ENCODE measurements around the gene FHIT.

Gene FHIT

GRCh38 chr3:60388731-60389130, 862.5 kb downstream of the FHIT start:
- peak; percentile 28 for DNase-seq

DNA sequence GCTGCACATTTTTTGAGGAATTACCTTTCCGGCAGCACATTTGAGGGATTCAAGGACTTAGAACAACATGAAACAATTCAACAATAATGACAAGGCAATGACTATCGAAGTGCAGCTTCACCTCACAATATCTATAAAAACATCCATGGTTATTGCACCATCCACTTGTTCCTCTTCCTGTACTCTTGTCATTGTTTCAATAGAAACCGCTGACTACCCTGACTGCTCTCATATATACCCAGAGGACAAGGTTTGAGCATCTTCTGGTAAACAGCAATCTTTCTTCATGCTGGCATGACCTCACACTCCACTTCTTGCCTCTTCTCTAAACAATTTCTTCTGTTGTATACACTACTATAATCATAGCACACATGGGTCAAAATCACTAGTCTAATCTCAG, 864.9 kb downstream of the FHIT start:
- no peak for DNase-seq

- DNase-seq: no peak
Observed at GRCh38 chr3:60384341-60384740, 866.9 kb downstream of the FHIT start.

DNA sequence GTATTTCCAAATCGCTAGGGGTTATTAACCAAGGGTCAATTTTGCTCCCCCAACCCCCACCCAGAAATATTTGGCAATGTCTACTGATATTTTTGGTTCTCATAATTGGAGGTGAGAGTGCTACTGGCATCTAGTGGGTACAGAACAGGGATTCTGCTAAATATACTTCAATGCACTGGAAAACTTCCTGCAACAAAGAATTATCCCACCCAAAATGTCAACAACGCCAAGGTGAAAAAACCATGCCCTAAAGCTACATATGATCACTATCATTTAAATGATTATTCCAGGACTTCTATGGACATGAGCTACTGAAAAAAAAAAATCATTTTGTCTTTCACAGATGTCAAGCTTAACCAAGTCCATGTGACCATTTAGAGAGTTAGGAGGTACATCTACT, 867.9 kb downstream of the FHIT start:
- peak; percentile 49 for DNase-seq

DNA sequence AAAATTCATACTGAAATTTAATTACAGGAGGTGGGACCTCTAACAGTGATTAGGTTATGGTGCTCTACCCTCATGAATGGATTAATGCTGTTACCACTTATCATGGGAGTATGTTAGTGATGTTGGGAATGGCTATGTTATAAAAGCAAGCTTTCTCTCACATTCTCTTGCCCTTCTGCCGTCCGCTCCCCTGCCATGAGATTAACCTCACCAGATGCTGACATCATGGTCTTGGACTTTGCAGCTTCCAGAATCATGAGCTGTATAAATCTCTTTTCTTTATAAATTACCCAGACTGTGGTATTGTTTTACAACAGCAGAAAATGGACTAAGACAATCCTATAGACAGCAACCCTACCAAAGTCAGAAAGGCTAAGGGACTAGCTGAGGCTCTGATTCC, 884.8 kb downstream of the FHIT start:
- DNase-seq: no peak

GRCh38 chr3:60365360-60365759, 885.9 kb downstream of the FHIT start:
- no peak for DNase-seq

DNA sequence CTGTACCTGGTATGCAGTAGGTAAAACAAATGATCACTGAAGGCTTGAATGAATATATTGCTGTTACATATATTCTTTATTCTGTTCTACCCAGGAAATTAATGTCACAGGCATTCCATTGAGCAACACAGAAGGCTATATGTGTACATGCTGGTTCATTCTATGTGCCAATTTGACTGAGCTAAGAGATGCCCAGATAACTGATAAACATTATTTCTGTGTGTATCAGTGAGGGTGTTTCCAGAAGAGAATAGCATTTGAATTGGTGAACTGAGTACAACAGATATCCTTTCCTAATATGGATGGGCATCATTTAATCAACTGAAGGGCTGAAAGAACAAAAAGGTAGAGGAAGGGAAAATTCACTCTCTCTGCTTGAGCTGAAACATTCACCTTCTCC, 886.8 kb downstream of the FHIT start:
- no peak for DNase-seq

- peak; percentile 46 for DNase-seq
Observed at GRCh38 chr3:60363817-60364216, 887.4 kb downstream of the FHIT start.

GRCh38 chr3:60355825-60356224, 895.4 kb downstream of the FHIT start:
- DNase-seq: peak; percentile 72

DNA sequence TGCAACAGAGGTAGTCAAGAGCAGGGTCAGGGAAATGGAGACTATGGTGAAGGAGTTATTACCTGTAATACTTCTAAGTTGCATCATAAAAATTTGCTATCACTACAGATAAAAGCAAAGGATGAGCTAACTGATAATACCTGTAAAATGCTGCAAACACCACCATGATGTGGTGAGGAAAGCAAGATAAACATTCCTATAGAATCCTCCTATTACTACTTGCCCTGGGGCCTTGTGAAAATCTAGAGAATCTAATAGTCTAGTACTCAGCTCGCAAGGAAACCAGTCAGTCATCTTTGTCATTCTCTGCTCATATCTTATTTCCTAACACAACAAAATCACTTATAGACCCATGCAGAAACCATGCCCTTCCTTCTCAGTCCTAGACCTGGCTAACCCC, 899.8 kb downstream of the FHIT start:
- DNase-seq: no peak

DNA sequence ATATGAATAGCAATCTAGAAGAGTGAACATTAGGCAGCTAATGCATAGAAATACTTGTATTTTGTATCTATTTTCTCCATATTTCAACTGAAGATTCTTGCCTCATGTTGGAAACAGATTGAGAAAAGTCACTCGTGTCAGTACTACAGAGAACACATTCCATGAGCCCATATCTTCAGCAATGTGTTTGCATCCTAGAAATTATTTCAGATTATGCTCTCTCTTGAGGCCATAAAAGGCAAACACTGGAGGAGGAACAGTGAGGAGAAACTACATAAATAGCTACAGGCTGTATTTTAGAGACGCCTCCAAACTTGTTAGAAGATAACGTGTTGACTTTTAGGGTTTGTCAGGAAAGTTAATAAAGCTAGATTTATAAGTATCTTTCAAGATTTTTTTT, 906.9 kb downstream of the FHIT start:
- DNase-seq: no peak

GRCh38 chr3:60343831-60344230, 907.4 kb downstream of the FHIT start:
- no peak for DNase-seq

GRCh38 chr3:60339304-60339703, 911.9 kb downstream of the FHIT start:
- no peak for DNase-seq

DNA sequence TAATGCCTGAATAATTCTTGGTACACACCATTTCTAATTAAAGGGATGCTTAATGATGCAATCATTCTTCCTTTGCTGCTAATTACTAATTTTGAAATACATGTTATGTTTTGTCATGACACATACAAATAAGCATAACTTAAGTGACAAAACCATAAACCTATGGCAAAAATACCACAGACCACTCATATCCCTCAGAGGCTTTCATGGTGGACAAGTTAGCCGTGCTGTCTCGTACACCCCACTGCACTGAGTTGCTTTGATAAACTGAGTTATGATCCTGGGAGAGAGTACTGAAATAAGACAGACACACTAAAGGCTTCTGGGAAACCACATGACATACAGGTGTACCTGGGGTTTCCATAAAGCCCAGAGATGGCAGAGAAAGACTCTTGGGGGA, 913.8 kb downstream of the FHIT start:
- no peak for DNase-seq

GRCh38 chr3:60336061-60336460, 915.2 kb downstream of the FHIT start:
- no peak for DNase-seq

GRCh38 chr3:60333710-60334109, 917.5 kb downstream of the FHIT start:
- DNase-seq: peak; percentile 45

GRCh38 chr3:60330107-60330506, 921.1 kb downstream of the FHIT start:
- DNase-seq: peak; percentile 85

GRCh38 chr3:60325610-60326170, 925.6 kb downstream of the FHIT start:
- DNase-seq: no peak

- peak; percentile 7 for DNase-seq
Observed at GRCh38 chr3:60323651-60324050, 927.6 kb downstream of the FHIT start.

DNA sequence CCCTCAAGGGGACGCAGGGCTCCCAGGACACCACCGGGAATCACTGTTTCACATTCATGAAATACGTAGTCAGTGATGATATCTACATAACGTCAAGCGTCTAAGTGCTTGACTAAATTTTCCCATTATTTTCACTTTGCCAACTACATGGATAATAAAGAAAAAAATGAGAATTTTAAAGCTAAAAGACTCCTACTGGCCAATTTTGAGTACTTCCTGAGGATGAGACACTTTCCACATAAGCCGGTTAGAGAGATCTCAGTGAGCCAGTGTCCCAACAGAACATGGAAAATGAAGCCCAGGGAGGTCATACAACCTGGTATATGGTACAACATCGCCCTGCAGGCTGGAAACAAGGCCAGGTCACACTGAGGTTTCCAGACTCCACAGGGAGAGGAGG, 928.1 kb downstream of the FHIT start:
- DNase-seq: no peak

DNA sequence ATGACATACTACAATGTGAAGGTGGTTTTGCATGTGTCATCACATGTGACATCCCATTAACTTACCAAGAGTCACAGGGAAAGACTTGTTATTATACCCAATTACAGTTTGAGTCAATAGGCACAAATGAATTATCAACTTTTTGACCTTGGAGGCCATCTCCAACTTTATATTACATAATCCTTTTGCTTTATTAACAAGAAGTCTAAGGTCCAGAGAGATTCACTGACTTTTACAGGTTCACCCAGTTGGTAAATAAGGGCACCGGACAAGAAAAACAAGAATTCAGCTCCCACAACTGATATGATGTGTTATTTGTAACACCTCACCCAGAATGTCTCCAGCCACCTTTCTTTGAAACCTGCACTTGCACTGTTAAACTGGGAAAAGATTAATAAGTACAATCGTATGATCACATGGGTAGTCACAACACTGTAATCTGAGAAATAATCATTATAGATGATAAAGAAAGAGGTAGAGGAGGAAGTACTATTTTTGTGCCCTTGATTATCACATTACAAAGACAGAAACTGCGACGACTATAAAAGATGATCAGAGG, 928.9 kb downstream of the FHIT start:
- no peak for DNase-seq

- no peak for DNase-seq
Observed at GRCh38 chr3:60319179-60319858, 931.9 kb downstream of the FHIT start.

- no peak for DNase-seq
Observed at GRCh38 chr3:60316121-60316797, 935.0 kb downstream of the FHIT start.

DNA sequence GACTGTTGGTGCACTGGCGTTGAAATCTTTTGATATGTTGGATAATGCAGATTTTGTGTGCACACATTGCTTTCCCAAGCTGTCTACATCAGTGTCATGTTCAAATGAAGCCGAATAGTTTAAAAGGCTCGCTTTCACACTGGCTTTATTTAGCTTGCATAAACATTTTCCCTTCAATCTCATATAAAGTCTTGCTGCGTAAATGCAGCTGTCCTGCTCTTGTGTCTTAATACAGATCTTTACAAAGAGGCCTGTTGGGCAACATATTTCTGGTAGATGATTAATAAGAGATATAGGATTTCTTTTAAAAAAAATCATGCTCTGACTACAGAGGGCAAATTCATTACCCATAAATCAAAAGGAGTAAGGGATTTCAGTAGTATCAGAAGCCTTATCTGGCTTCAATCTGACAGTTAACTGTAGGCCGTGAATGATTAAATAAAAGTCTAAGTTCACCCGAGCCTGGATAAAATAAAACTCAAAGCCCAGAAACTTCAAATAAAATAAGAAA, 937.2 kb downstream of the FHIT start:
- no peak for DNase-seq
